ENCODE measurements around the gene GSTP1.

GRCh38 chr11:67610302-67610868, 26.8 kb downstream of the GSTP1 start:
- TF ChIP-seq POLR2A (IDR thresholded peaks at IDR 0.05; ENCODE audit: low read length): no peak
- no peak for TF ChIP-seq GATA1 (IDR thresholded peaks at IDR 0.05; ENCODE audit: low read depth, low read length)

Data from erythroblast (primary cell).